ENCODE data around the gene VRK3. TPM values are rescaled to one million over a fixed set of nuclear protein-coding genes. Genes with fewer than 3 reads are reported as not detected.
"Not testable (repeated sequence)": the region's sequence is repeated elsewhere in the genome, so short reads cannot be mapped to it uniquely, and the experiment has no call there.

The VRK3 gene
- total RNA-seq, 1 experiment from 2014 or later, result 18.2 TPM

- DNase-seq (ENCODE audit: low read depth), result no peak
These were observed 37.2 kb downstream of the VRK3 start for GRCh38 chr19:49988007-49988406.

- peak; percentile 93 for DNase-seq (ENCODE audit: low read depth)
These were observed 37.9 kb downstream of the VRK3 start for GRCh38 chr19:49987159-49987698.

- DNase-seq (ENCODE audit: low read depth), result no peak
These were observed 38.8 kb downstream of the VRK3 start for GRCh38 chr19:49986354-49986753.

- no peak for DNase-seq (ENCODE audit: low read depth)
These were observed 39.3 kb downstream of the VRK3 start for GRCh38 chr19:49985871-49986270.

GRCh38 chr19:49984491-49984890, 40.7 kb downstream of the VRK3 start:
- DNase-seq (ENCODE audit: low read depth), result no peak

- peak; percentile 63 for DNase-seq (ENCODE audit: low read depth)
These were observed 41.4 kb downstream of the VRK3 start for GRCh38 chr19:49983645-49984229.

- no peak for DNase-seq (ENCODE audit: low read depth)
These were observed 43.3 kb downstream of the VRK3 start for GRCh38 chr19:49981603-49982593.

GRCh38 chr19:49978324-49978723, 46.8 kb downstream of the VRK3 start:
- DNase-seq (ENCODE audit: low read depth), result no peak

- DNase-seq (ENCODE audit: low read depth), result no peak
These were observed 47.3 kb downstream of the VRK3 start for GRCh38 chr19:49977881-49978280.

GRCh38 chr19:49977076-49977475, 48.1 kb downstream of the VRK3 start:
- no peak for DNase-seq (ENCODE audit: low read depth)

- no peak for DNase-seq (ENCODE audit: low read depth)
These were observed 48.7 kb downstream of the VRK3 start for GRCh38 chr19:49976496-49976895.

GRCh38 chr19:49975051-49975450, 50.1 kb downstream of the VRK3 start:
- no peak for DNase-seq (ENCODE audit: low read depth)

- DNase-seq (ENCODE audit: low read depth), result no peak
These were observed 51.2 kb downstream of the VRK3 start for GRCh38 chr19:49973987-49974386.

- DNase-seq (ENCODE audit: low read depth), result no peak
These were observed 52.3 kb downstream of the VRK3 start for GRCh38 chr19:49972841-49973240.

GRCh38 chr19:49971991-49972411, 53.2 kb downstream of the VRK3 start:
- no peak for DNase-seq (ENCODE audit: low read depth)

GRCh38 chr19:49969355-49969754, 55.8 kb downstream of the VRK3 start:
- DNase-seq (ENCODE audit: low read depth), result not testable (repeated sequence)

- DNase-seq (ENCODE audit: low read depth), result no peak
These were observed 56.8 kb downstream of the VRK3 start for GRCh38 chr19:49968279-49968922.

- not testable (repeated sequence) for DNase-seq (ENCODE audit: low read depth)
These were observed 64.2 kb downstream of the VRK3 start, which contains the start of gene SIGLEC11 for GRCh38 chr19:49960980-49961379. TSS of gene SIGLEC11 (minus strand) at chr19:49961172. CDS start at chr19:49961081, 91 bp downstream.

- DNase-seq (ENCODE audit: low read depth), result not testable (repeated sequence)
These were observed 65.3 kb downstream of the VRK3 start for GRCh38 chr19:49959892-49960291.

- not testable (repeated sequence) for DNase-seq (ENCODE audit: low read depth)
These were observed 66.6 kb downstream of the VRK3 start for GRCh38 chr19:49958596-49958995.

GRCh38 chr19:49958144-49958543, 67.0 kb downstream of the VRK3 start:
- not testable (repeated sequence) for DNase-seq (ENCODE audit: low read depth)

Measured in Daoy (cell line).